WTC11 (cell line): Measurements from ENCODE around the gene CTNNA3. TPM values are rescaled to one million over a fixed set of nuclear protein-coding genes. Genes with fewer than 3 reads are reported as not detected.
"Not testable (repeated sequence)": the region's sequence is repeated elsewhere in the genome, so short reads cannot be mapped to it uniquely, and the experiment has no call there.

Experiments used
- ATAC-seq: fragments of 200-7000 bp; cut with Tn5 transposase; 2 replicates; pipeline ENCODE4 v1.10.0; 2021; ENCODE audit warnings: mild to moderate bottlenecking, moderate library complexity
- CTCF ChIA-PET: fragments of 300-600 bp; sonication (Branson Sonifier 250); formaldehyde crosslinking; loops from one replicate; lab custom pipeline; 2021; ENCODE audit warnings: antibody characterized with exemption; lab: Charles Lee
- POLR2A ChIA-PET: fragments of 350-600 bp; sonication (Branson Sonifier 250); formaldehyde crosslinking; loops from one replicate; lab custom pipeline; 2021; ENCODE audit warnings: antibody characterized with exemption; lab: Charles Lee
- DNase-seq: peaks from one replicate; pipeline ENCODE4 v3.0.0; 2021; ENCODE audit warnings: low spot score
- H3K27ac Mint-ChIP-seq: 2 replicates; pipeline ENCODE4 v1.8.0; 2021; ENCODE audit warnings: mixed read lengths
- H3K27me3 Mint-ChIP-seq: 2 replicates; pipeline ENCODE4 v1.8.0; 2021; ENCODE audit warnings: low read depth, mild to moderate bottlenecking, moderate library complexity, mixed read lengths
- H3K36me3 Mint-ChIP-seq: 2 replicates; pipeline ENCODE4 v1.8.0; 2021; ENCODE audit warnings: mixed read lengths
- H3K4me1 Mint-ChIP-seq: 2 replicates; pipeline ENCODE4 v1.8.0; 2022; ENCODE audit warnings: mixed read lengths
- H3K4me3 Mint-ChIP-seq: 2 replicates; pipeline ENCODE4 v1.8.0; 2021; ENCODE audit warnings: mild to moderate bottlenecking, moderate library complexity, mixed read lengths
- H3K9me3 Mint-ChIP-seq: 2 replicates; pipeline ENCODE4 v1.8.0; 2021; ENCODE audit warnings: mixed read lengths
- CREB1 ChIP-seq: sonication (generic); formaldehyde crosslinking; IDR thresholded peaks from 2 replicates; pipeline ENCODE4 v1.8.0; 2023; ENCODE audit warnings: mild to moderate bottlenecking, missing genetic modification reagents
- ETV6 ChIP-seq: sonication (generic); formaldehyde crosslinking; IDR thresholded peaks from 2 replicates; pipeline ENCODE4 v1.8.1; 2022; ENCODE audit warnings: mild to moderate bottlenecking, missing genetic modification reagents
- FOXK1 ChIP-seq: sonication (generic); formaldehyde crosslinking; IDR thresholded peaks from 2 replicates; pipeline ENCODE4 v1.8.0; 2022; ENCODE audit warnings: mild to moderate bottlenecking, moderate library complexity, missing genetic modification reagents
- FOXP1 ChIP-seq: sonication (generic); formaldehyde crosslinking; IDR thresholded peaks from 2 replicates; pipeline ENCODE4 v1.8.0; 2022; ENCODE audit warnings: missing genetic modification reagents, mild to moderate bottlenecking, moderate library complexity, borderline replicate concordance
- KAT7 ChIP-seq: sonication (generic); formaldehyde crosslinking; IDR thresholded peaks from 2 replicates; pipeline ENCODE4 v1.8.1; 2023; ENCODE audit warnings: missing genetic modification reagents, mild to moderate bottlenecking, borderline replicate concordance
- RORB ChIP-seq: fragments of 250-450 bp; sonication (Bioruptor Pico); IDR thresholded peaks from 2 replicates; pipeline ENCODE4 v1.9.0; 2021; ENCODE audit warnings: mild to moderate bottlenecking
- SMAD4 ChIP-seq: sonication (generic); formaldehyde crosslinking; IDR thresholded peaks from 2 replicates; pipeline ENCODE4 v1.8.0; 2022; ENCODE audit warnings: mild to moderate bottlenecking, missing genetic modification reagents
- TEAD1 ChIP-seq: sonication (generic); formaldehyde crosslinking; IDR thresholded peaks from 2 replicates; pipeline ENCODE4 v1.8.0; 2022; ENCODE audit warnings: mild to moderate bottlenecking, missing genetic modification reagents
- TEAD4 ChIP-seq: sonication (generic); formaldehyde crosslinking; IDR thresholded peaks from 2 replicates; pipeline ENCODE4 v1.8.0; 2022; ENCODE audit warnings: mild to moderate bottlenecking, missing genetic modification reagents
- total RNA-seq: library from RNA; stranded (reverse); gene quantifications from 3 replicates; pipeline ENCODE4 v1.2.3, GENCODE V29; 2021
- TF ChIP-seq, protein P1 (sequence below): sonication (generic); formaldehyde crosslinking; IDR thresholded peaks from 2 replicates; pipeline ENCODE4 v1.8.1; 2023; ENCODE audit warnings: mild to moderate bottlenecking, moderate library complexity, missing genetic modification reagents
- TF ChIP-seq, protein P2 (sequence below): sonication (generic); formaldehyde crosslinking; IDR thresholded peaks from 2 replicates; pipeline ENCODE4 v1.8.1; 2022; ENCODE audit warnings: mild to moderate bottlenecking, moderate library complexity, missing genetic modification reagents
- TF ChIP-seq, protein P3 (sequence below): sonication (generic); formaldehyde crosslinking; IDR thresholded peaks from 2 replicates; pipeline ENCODE4 v1.8.0; 2023; ENCODE audit warnings: mild to moderate bottlenecking, missing genetic modification reagents
- TF ChIP-seq, protein P4 (sequence below): sonication (generic); formaldehyde crosslinking; IDR thresholded peaks from 2 replicates; pipeline ENCODE4 v1.8.0; 2022; ENCODE audit warnings: mild to moderate bottlenecking, missing genetic modification reagents

CTNNA3 gene
- total RNA-seq, 1 experiment from 2014 or later, result 6.1 TPM

GRCh38 chr10:67401711-67402110 is 294.3 kb downstream of the CTNNA3 start (continued):
- TF ChIP-seq, protein P1, sequence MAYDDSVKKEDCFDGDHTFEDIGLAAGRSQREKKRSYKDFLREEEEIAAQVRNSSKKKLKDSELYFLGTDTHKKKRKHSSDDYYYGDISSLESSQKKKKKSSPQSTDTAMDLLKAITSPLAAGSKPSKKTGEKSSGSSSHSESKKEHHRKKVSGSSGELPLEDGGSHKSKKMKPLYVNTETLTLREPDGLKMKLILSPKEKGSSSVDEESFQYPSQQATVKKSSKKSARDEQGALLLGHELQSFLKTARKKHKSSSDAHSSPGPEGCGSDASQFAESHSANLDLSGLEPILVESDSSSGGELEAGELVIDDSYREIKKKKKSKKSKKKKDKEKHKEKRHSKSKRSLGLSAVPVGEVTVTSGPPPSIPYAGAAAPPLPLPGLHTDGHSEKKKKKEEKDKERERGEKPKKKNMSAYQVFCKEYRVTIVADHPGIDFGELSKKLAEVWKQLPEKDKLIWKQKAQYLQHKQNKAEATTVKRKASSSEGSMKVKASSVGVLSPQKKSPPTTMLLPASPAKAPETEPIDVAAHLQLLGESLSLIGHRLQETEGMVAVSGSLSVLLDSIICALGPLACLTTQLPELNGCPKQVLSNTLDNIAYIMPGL (CRISPR knock-in tag), result no peak
- no peak for TF ChIP-seq RORB (CRISPR knock-in tag)
- TF ChIP-seq CREB1 (CRISPR knock-in tag), result no peak
- TF ChIP-seq KAT7, result no peak
- TF ChIP-seq TEAD4 (CRISPR knock-in tag), result no peak

- peak; percentile 77 for ATAC-seq
- Mint-ChIP-seq H3K4me1 (peaks cover 25% of the 10 kb centered on the region), H3K4me3 (peak overlapping the region; percentile 97), H3K27ac (peak overlapping the region; percentile 72; the same call in 1 of the 2 replicates)
- TF ChIP-seq, protein P2, sequence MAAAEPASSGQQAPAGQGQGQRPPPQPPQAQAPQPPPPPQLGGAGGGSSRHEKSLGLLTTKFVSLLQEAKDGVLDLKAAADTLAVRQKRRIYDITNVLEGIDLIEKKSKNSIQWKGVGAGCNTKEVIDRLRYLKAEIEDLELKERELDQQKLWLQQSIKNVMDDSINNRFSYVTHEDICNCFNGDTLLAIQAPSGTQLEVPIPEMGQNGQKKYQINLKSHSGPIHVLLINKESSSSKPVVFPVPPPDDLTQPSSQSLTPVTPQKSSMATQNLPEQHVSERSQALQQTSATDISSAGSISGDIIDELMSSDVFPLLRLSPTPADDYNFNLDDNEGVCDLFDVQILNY, result 0 out of 2 replicates have a peak, but pooled peaks have one; percentile 32
- TF ChIP-seq, protein P3, sequence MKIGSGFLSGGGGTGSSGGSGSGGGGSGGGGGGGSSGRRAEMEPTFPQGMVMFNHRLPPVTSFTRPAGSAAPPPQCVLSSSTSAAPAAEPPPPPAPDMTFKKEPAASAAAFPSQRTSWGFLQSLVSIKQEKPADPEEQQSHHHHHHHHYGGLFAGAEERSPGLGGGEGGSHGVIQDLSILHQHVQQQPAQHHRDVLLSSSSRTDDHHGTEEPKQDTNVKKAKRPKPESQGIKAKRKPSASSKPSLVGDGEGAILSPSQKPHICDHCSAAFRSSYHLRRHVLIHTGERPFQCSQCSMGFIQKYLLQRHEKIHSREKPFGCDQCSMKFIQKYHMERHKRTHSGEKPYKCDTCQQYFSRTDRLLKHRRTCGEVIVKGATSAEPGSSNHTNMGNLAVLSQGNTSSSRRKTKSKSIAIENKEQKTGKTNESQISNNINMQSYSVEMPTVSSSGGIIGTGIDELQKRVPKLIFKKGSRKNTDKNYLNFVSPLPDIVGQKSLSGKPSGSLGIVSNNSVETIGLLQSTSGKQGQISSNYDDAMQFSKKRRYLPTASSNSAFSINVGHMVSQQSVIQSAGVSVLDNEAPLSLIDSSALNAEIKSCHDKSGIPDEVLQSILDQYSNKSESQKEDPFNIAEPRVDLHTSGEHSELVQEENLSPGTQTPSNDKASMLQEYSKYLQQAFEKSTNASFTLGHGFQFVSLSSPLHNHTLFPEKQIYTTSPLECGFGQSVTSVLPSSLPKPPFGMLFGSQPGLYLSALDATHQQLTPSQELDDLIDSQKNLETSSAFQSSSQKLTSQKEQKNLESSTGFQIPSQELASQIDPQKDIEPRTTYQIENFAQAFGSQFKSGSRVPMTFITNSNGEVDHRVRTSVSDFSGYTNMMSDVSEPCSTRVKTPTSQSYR (CRISPR knock-in tag), result peak; percentile 89; the same call in 1 of the 2 replicates
- TF ChIP-seq FOXK1 (CRISPR knock-in tag) (peak; percentile 84), FOXP1 (CRISPR knock-in tag) (peak; percentile 55; the same call in 1 of the 2 replicates), ETV6 (CRISPR knock-in tag) (peak; percentile 37; the same call in 1 of the 2 replicates)
- TF ChIP-seq, protein P1 (CRISPR knock-in tag), result peak; percentile 58; the same call in 1 of the 2 replicates
- TF ChIP-seq, protein P4, sequence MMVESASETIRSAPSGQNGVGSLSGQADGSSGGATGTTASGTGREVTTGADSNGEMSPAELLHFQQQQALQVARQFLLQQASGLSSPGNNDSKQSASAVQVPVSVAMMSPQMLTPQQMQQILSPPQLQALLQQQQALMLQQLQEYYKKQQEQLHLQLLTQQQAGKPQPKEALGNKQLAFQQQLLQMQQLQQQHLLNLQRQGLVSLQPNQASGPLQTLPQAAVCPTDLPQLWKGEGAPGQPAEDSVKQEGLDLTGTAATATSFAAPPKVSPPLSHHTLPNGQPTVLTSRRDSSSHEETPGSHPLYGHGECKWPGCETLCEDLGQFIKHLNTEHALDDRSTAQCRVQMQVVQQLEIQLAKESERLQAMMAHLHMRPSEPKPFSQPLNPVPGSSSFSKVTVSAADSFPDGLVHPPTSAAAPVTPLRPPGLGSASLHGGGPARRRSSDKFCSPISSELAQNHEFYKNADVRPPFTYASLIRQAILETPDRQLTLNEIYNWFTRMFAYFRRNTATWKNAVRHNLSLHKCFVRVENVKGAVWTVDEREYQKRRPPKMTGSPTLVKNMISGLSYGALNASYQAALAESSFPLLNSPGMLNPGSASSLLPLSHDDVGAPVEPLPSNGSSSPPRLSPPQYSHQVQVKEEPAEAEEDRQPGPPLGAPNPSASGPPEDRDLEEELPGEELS (CRISPR knock-in tag), result peak; percentile 35; the same call in 1 of the 2 replicates
- POLR2A ChIA-PET, H3K27me3 Mint-ChIP-seq, CTCF ChIA-PET, H3K36me3 Mint-ChIP-seq, H3K9me3 Mint-ChIP-seq: not testable (repeated sequence)
- peak; percentile 61 for DNase-seq
These were observed 309.0 kb downstream of the CTNNA3 start for GRCh38 chr10:67386841-67387533.

- DNase-seq, result no peak
These were observed 309.7 kb downstream of the CTNNA3 start for GRCh38 chr10:67386260-67386659.

More at GRCh38 chr10:67386260-67386659, 309.7 kb downstream of the CTNNA3 start:
- ChIA-PET CTCF (no interaction called here), POLR2A (no interaction called here)
- ATAC-seq, result peak; percentile 51
- peak overlapping the region; percentile 97 for H3K4me3 Mint-ChIP-seq
- H3K36me3 Mint-ChIP-seq, result no peaks in the 10 kb centered on the region; the same call in 1 of the 2 replicates
- peaks cover 25% of the 10 kb centered on the region for H3K4me1 Mint-ChIP-seq
- no peaks in the 10 kb centered on the region for H3K9me3 Mint-ChIP-seq
- no peaks in the 10 kb centered on the region; the same call in 1 of the 2 replicates for H3K27me3 Mint-ChIP-seq
- no peak overlapping the region for H3K27ac Mint-ChIP-seq
- no peak for TF ChIP-seq TEAD1
- TF ChIP-seq SMAD4 (CRISPR knock-in tag), result no peak
- no peak for TF ChIP-seq TEAD4 (CRISPR knock-in tag)
